Adipose tissue (tissue), 3 donors: Measurements from ENCODE around the gene VWA8. TPM values are rescaled to one million over a fixed set of nuclear protein-coding genes. Genes with fewer than 3 reads are reported as not detected.

Experiments used
- H3K27ac ChIP-seq: one replicate; pipeline ENCODE4 v1.5.1; 2013; ENCODE audit warnings: low read depth, low read length
- WGBS, 3 donors: extraction: QIAGEN DNeasy Blood & Tissue Kit; methylation state at CpG; one replicate each; pipeline ENCODE4 v1.1.7; 2013; 5-methylcytosine and 5-hydroxymethylcytosine counted together
- polyA plus RNA-seq, 3 donors: library from polyadenylated mRNA; stranded (reverse); fragments of 200-250 nt; gene quantifications; one replicate each; pipeline ENCODE4 v1.2.3, GENCODE V29; 2013
- donor health status: healthy with polysubstance abuse.
- donor health status: Bipolar disorder and iron deficiency.
- donor health status: healthy.

The VWA8 gene
- polyA plus RNA-seq, 3 donors: 4.5 to 7.7 (median 5.1) TPM

DNA sequence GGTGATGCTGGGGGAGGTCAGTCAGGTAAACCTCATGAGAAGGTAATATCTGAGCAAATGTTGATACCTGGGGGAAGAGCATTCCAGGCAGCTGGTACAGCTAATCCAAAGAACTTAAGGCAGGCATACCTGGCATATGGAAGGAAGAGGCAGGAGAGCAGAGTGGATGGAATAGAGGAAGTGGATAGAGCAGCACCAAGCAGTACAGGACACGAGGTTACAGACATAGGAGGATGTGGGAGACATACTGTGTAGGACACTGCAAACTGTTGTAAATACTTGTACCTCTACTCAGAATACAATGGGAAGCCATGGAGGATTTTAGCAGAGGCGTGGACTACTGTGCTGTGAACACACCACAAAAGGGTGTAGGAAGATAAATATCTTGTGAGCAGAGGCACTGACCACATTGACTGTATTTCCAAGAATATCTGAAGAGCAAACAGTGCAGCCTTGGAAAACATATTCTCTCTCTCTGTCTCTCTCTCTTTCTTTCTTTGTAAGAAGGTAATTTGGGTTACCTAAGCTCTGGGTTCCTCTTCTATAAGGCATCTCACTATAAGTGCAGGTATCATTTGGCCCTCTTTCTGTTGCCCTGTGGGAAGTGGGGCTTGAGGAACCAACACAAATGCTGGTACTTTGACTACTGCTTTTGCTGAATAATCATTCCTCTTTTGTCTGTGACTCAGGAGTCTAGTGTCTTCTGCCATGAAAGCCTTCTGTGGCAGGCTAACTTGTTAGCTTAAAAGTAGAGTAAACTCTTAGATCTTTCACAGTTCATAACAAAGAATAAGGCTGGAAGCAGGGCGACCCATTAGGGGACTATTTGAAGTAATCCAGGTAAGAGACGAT, 238.0 kb downstream of the VWA8 start:
- 87 to 97% (median 91%) methylated on average over 4 of the region's 4 CpGs for WGBS, 3 donors

DNA sequence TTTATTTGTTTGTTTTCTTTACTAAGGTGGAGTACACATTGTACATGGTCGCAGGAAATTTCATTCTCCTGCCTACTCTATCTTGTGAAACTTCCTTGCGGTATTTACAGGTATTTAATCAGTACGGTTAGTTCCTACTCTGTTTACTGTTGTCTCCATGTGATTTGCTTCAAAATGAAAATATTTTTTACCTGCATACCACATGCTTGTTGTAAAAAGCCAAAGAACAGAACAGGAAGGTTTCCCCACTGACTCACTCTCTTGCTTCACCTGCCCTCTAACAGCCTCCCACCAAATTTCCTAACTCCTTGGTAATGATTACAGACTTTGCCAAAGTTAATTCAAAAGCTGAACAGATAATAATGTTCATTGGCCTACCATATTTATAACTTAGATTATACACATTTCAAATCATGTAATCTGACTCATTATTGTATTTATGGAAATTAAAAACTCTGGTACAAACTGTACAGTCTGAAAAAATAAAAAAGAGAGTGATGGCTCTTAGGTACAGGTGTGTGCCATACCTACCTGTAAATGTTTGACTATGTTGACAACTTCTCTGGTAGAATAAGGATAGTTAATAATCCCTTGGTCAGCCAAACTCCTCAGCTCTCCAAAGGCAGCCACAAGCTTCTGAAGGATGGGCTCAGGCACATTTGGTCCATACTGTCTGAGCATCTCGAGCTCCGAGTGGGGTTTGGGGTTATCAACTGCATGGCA, 239.9 kb downstream of the VWA8 start:
- H3K27ac ChIP-seq: no peak overlapping the region
- WGBS, 3 donors: 80 to 85% (median 81%) methylated on average over 5 of the region's 5 CpGs

More for the DNA sequence above, 238.0 kb downstream of the VWA8 start:
- no peak overlapping the region for H3K27ac ChIP-seq

DNA sequence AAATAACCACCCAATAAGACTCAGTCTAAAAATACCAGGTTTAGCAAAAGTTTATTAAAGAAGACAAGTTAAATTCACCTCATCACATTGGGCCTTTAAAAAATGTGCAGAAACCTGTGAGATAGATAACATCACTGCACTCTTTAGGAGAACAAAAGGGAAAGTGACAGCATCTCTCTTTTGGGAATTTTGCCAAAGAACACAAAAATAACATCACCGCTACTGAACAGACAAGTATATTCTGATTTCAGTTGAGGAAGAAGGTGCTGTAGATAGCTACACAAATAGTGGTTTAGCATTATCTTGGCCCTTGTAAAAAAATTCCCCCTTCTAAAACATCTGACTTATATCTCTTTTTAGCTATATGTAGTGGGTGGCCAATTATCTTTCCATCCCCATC, 244.7 kb downstream of the VWA8 start:
- H3K27ac ChIP-seq: no peak overlapping the region
- WGBS, 3 donors: 78 to 89% (median 85%) methylated on average over 1 of the region's 1 CpG

DNA sequence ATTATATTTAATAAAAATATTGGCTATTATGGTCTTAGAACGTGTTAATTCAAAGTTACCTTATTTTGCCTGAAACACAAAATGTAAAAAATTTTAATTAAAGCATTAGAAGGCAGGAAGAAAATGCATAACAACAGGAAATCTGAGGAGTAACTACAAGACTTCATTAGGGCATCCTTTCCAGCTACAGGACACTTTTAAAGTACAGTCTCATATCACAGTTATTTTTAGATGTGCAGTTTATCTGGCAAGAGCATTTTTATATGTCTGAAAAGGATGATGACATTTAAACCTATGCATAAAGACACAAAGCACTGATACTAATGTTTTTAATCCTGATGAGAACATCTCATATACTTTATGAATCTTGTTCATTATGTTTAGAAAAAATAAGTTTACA, 247.5 kb downstream of the VWA8 start:
- WGBS, 3 donors: 67 to 84% (median 76%) methylated on average over 1 of the region's 1 CpG
- H3K27ac ChIP-seq: no peak overlapping the region

DNA sequence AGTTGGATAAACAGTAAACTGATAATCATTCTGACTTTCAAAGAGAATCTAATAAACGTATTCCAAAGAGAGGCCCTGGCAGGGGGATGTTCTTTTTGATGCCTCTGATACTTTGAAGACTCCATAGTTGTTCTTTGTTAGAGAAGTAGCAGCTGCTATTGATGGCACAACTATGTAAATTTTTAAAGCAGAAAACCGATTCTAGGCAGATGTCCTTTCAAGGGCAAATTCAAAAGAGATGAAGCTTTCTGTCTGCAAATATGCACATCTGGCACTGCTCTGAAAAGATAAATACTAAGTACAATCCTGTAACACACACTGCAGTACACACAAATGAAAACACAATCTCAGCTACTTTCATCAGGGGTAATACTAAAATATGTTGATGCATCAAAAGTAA, 250.1 kb downstream of the VWA8 start:
- 86 to 87% (median 86%) methylated on average over 2 of the region's 2 CpGs for WGBS, 3 donors
- no peak overlapping the region for H3K27ac ChIP-seq

DNA sequence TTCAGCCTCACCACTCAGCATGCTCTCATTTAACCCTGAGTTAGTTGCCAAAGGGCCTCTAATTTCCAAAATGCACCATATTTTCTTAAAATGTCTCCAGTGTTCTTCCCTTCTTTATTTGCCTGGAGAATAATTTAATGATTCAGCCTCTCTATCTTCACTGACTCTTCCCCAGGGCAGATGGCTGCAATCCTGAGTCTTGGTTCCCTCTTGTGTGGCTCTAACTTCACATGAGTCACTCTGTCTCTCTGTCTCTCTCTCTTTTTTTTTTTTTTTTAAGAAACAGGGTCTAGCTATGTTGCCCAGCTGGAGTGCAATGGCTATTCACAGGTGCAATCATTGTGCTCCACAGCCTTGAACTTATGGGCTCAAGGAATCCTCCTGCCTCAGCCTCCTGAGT, 251.4 kb downstream of the VWA8 start:
- no peak overlapping the region for H3K27ac ChIP-seq

DNA sequence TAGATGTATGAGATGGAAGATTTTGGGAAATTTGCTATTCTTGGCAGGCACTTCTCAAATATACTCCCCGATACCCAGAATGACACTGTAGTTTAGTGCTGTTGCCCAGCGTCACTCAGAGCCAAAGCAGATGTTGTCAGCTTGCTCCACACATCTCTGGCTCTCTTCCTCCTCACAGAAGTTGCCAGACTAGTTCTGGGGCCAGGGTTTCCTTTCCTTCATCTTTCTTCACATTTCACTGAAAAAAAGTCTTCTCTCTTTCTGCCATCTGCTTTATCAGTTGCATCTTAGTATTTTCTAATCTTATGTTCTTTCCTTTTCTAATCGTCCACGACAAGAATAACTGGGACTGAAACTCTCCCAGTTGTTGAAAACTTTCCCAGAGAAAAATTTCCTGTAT, 252.2 kb downstream of the VWA8 start:
- no peak overlapping the region for H3K27ac ChIP-seq
- WGBS, 3 donors: 36 to 43% (median 38%) methylated on average over 4 of the region's 4 CpGs

DNA sequence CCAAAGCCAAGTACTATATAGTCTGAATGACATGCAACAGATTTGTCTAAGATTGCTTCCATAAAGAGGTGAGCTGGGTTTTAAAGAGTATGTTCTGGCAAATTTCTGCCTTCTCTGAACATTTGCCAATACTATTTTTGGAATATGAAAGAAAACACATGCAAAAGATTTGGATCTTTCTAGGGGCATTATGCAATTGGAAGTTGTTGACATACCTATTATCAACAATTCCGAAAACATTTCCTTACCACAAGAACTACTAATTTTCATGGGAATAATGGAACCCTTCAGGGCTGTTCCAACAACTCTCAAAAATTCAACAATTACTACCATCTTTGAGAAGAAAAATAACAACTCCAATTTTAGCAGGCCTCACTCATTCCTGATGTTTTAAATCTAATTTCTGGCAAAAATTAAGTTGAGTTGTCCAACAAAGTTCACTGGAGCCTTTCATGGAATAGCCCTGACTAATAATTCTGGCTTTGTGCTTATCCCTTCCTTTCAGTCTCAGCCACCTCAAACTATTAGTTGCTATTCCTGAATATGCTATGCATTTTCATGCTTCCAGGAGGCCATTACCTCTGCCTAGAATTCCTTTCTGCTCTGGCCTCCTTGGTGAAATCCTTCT, 253.6 kb downstream of the VWA8 start:
- WGBS, 3 donors: 25 to 53% (median 36%) methylated on average over 1 of the region's 1 CpG
- H3K27ac ChIP-seq: no peak overlapping the region

DNA sequence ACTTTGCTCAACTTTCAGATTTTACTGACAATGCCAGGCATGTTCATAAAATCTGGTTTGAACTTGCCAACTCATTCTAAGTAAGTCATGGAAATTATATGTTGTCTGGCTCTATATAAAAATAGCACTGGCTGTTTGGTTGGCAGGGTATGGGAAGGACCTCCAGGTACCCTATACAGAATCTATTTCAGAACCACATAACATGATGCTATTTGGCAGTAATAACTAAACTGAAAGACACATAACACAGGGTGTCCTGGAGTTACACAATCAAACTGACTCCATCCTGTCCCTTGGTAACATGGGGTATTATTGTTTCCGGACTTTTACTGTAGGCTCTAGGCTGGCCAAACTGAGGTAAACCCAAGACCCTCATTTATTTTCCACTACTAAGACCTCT, 254.8 kb downstream of the VWA8 start:
- 45 to 92% (median 49%) methylated on average over 1 of the region's 1 CpG for WGBS, 3 donors

DNA sequence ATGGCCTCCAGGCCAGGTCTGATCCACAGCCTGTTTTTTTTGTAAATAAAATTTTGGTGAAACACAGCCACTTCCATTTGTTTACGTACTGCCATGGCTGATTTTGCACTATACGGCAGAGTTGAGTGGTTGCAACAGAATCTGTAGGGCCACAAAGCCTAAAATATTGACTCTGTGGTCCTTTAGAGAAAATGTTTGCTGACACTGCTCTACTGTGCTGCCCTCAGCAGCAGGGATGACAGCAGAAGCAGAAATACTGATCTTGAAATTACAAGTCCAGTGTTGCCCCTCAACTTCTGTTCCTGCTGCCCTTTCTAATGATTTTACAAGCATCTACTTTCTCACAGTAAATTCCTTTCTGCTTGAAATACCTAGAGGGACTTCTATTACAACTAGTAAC, 258.4 kb downstream of the VWA8 start:
- H3K27ac ChIP-seq: no peak overlapping the region
- 69 to 88% (median 86%) methylated on average over 2 of the region's 2 CpGs for WGBS, 3 donors

More for the DNA sequence above, 254.8 kb downstream of the VWA8 start:
- H3K27ac ChIP-seq: no peak overlapping the region

DNA sequence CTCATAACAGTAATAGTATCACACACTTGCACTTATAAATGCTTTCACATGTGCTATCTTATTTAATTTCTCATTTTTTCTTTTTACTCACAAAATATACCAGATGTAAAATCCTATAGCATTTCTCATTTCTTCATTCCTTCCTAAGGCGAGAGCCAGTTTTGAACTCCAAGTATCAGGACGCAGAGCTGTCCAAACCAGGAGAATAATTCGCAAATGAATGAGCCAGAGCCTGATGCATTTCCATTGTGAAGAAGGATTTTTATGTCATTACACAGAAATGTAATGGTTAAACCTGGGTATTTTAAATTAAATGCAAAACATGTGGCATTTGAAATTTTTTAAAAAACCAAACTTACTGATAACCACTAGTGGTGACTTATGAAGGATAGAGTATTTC, 259.2 kb downstream of the VWA8 start:
- H3K27ac ChIP-seq: no peak overlapping the region

DNA sequence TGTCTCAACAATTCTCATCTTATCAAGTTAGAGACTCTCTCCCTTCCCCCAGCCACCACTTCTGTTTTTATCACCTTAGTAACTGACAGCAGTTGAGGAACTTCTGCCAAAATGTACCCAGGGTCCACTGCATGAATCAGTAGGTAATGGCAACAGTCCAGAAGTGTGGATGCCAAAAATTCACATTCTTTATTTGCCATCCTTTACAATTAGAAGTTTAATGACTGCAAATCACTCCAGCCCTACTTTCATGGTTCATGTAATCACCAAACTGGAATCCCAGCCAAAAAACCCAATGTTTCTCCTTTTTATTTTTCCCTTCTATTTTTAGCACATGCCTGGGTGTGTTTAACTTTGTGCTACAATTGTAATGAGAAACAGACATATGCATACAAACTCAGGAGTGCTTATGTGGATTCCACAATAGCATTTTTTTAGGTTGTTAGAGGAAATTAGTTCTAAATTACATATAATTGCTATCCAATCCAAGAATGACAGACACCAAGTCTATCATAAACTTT, 260.1 kb downstream of the VWA8 start:
- H3K27ac ChIP-seq: no peak overlapping the region

More for the DNA sequence above, 259.2 kb downstream of the VWA8 start:
- WGBS, 3 donors: 95 to 97% (median 96%) methylated on average over 3 of the region's 3 CpGs

DNA sequence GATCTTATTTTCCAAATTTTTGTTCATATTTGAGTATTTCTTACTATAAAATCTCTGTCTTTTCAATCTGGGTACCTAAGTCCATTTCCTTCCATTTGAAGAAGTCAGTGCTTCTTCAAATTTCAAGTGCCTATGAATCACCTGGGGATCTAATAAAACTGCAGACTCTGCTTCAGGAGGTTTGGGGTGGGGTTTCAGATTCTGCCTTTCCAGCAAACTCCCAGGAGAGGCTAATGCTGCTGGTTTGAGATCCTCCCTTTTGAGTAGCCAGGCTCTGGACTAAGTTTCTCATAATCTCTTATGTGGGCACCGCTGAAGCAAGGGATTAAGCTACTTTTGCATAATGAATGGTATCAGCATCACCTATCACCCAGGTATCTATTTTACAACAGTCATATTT, 261.1 kb downstream of the VWA8 start:
- no peak overlapping the region for H3K27ac ChIP-seq
- 95 to 100% (median 96%) methylated on average over 1 of the region's 1 CpG for WGBS, 3 donors

DNA sequence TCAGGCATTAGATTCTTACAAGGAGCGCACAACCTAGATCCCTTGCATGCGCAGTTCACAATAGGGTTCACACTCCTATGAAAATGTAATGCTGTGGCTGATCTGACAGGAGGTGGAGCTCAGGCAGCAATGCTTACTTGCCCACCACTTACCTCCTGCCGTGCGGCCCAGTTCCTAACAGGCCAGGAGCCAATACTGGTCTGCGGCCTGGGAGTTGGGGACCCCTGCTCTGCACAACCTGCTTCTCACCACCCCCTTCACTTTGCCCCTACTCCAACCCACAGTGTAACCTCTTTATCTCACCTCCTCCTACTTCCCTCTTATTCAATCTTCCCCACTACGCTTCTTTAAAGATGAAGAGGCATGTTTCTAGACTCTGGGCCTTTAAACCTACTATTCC, 263.3 kb downstream of the VWA8 start:
- no peak overlapping the region for H3K27ac ChIP-seq
- WGBS, 3 donors: 93 to 98% (median 96%) methylated on average over 6 of the region's 6 CpGs

DNA sequence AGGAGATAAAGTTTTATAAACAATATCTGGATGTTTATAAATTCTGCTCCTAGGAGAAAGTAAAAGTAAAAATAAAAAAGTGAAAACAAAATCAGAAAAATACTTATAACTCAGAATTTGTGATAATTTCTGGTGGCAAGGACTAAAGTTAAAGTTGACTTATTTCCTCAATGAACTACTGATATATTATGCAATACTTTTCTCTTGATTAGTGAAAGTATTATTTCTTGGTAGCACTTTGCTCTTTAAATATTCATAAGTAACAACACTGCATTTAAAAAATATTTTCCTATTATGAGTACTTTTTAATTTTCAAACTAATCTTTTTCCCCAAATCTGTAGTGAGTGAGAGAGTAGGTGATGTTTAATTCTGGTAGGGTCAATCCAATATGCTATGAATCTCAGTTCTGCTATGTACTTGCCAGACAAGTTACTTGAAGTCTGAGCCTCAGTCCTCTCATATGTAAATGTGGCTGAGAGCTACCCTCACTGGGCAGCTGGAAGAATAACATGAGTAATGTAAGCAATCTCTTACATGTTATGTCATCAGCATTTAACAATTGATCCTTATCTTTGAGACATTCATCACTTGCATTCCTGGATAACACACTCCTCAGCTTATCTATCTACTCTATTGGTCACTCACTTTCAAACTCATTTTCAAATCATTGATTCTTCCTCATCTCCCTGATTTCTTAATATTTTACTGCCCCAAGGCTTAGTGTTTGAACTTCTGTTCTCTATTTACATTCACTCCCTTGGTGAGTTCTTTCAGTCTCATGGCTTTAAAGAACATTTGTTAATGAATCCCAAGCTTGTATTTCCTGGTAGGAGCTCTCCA, 264.5 kb downstream of the VWA8 start:
- no peak overlapping the region for H3K27ac ChIP-seq

DNA sequence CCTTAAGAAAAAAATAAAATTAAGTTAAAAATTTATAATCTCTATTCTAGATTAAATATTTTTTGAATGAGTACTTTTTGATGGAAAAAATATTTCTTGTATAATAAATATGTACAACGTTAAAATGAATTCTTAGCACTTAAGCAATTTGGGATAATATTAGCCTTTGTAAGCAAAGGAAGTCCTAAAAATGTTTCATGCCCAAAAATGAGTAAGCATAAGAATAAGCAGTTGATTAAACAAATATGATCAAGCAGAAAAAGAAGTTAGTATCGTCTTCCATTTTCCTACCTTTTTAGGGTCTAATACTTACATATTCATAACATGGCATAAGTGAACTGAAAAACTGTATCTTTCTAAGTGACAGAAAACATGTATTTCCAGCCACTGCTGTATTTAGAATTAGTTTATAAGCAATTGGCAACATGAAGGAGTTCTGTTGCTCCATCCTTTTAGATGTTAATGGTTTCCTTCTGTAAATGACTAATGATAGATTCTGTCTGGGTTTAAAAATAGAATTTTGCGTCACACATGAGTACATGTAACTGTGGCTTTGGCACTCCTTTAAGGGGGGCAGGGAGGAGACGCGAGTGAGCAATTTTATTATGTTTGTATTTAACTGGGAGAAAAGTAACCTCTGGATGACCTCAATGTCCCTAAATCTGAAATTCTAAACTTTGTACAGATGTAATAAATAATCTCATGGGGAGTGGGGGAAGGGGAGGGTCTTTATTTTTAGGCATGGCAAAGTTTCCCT, 266.2 kb downstream of the VWA8 start:
- no peak overlapping the region for H3K27ac ChIP-seq
- WGBS, 3 donors: 24 to 40% (median 25%) methylated on average over 5 of the region's 5 CpGs

DNA sequence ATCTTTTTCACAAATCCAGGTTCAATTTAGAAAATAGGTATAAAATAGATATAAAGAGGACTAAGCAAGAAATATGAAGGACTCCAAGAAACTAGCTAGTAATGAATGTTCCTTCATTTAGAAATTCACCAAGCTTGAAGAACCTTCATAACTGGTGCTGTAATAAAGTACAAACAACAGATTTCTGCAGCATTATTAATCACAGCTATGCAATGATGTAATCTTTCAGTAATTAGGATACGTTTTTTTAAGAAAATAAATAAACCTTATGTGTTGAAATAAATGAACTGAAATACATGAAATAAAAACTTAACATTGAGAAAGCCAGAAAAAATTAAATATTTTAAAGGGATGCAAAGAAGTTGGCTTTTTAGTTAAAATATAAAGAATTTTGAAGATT, 267.5 kb downstream of the VWA8 start:
- no peak overlapping the region for H3K27ac ChIP-seq
- 64 to 69% (median 66%) methylated on average over 1 of the region's 1 CpG for WGBS, 3 donors

DNA sequence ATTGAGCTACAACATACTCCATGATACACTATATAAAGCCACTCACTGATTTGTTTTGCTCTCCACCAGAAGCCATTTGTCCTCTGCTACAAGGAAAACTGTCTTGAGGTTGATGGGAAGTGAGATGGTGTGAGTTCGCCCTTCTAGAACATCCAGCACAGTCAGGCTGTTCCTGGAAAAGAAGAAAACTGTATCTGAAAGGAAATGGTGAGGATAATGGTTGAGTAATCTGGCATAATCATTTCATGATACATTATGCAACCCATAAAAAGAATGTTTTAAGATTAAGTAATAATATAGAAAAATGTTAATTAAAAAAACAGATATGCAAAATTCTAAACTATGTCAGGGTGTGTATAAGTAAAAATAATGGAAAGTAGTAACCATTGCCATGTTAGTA, 269.6 kb downstream of the VWA8 start:
- no peak overlapping the region for H3K27ac ChIP-seq
- WGBS, 3 donors: 67 to 100% (median 81%) methylated on average over 1 of the region's 1 CpG
